Activated T-helper 1 cell treated with Interleukin-2 at 50 U/mL for 16 hours (primary cell): ENCODE results near the gene DRICH1.
"Not testable (repeated sequence)": the region's sequence is repeated elsewhere in the genome, so short reads cannot be mapped to it uniquely, and the experiment has no call there.

Experiments used
- DNase-seq: peaks from one replicate; pipeline ENCODE4 v3.0.0-alpha.2; 2020; ENCODE audit warnings: low read depth

DRICH1 gene

GRCh38 chr22:23598805-23599518 is 33.2 kb downstream of the DRICH1 start:
- DNase-seq, result no peak

- not testable (repeated sequence) for DNase-seq
Measured at GRCh38 chr22:23597576-23598268, 34.4 kb downstream of the DRICH1 start.

- DNase-seq, result not testable (repeated sequence)
Measured at GRCh38 chr22:23595904-23596303, 36.2 kb downstream of the DRICH1 start.

- DNase-seq, result no peak
Measured at GRCh38 chr22:23591846-23592245, 40.3 kb downstream of the DRICH1 start.

- peak; percentile 7 for DNase-seq
Measured at GRCh38 chr22:23591201-23591791, 40.8 kb downstream of the DRICH1 start.

GRCh38 chr22:23583836-23584235 is 48.3 kb downstream of the DRICH1 start:
- DNase-seq, result no peak

GRCh38 chr22:23583153-23583552 is 49.0 kb downstream of the DRICH1 start:
- DNase-seq, result no peak

- DNase-seq, result no peak
Measured at GRCh38 chr22:23581260-23581650, 50.9 kb downstream of the DRICH1 start.

- DNase-seq, result no peak
Measured at GRCh38 chr22:23580576-23581259, 51.4 kb downstream of the DRICH1 start.

GRCh38 chr22:23579870-23580575 is 52.1 kb downstream of the DRICH1 start, which contains the start of gene IGLL1:
IGLL1 (minus strand) TSS chr22:23580290; CDS start chr22:23580190, 100 bp downstream.
- DNase-seq, result no peak

- DNase-seq, result no peak
Measured at GRCh38 chr22:23579280-23579679, 52.8 kb downstream of the DRICH1 start.

GRCh38 chr22:23578306-23578705 is 53.8 kb downstream of the DRICH1 start:
- DNase-seq, result no peak

- DNase-seq, result no peak
Measured at GRCh38 chr22:23576681-23577080, 55.4 kb downstream of the DRICH1 start.

- no peak for DNase-seq
Measured at GRCh38 chr22:23575601-23576000, 56.5 kb downstream of the DRICH1 start.

GRCh38 chr22:23574877-23575276 is 57.2 kb downstream of the DRICH1 start:
- DNase-seq, result no peak

GRCh38 chr22:23574371-23574811 is 57.7 kb downstream of the DRICH1 start:
- no peak for DNase-seq

- DNase-seq, result not testable (repeated sequence)
Measured at GRCh38 chr22:23573701-23574235, 58.4 kb downstream of the DRICH1 start.

- not testable (repeated sequence) for DNase-seq
Measured at GRCh38 chr22:23573106-23573505, 59.0 kb downstream of the DRICH1 start.

- no peak for DNase-seq
Measured at GRCh38 chr22:23571486-23571885, 60.6 kb downstream of the DRICH1 start.

- DNase-seq, result no peak
Measured at GRCh38 chr22:23570681-23571080, 61.4 kb downstream of the DRICH1 start.

- DNase-seq, result no peak
Measured at GRCh38 chr22:23569716-23570115, 62.4 kb downstream of the DRICH1 start.
